ENCODE measurements around the gene NAALADL2.

GRCh38 chr3:175591375-175591774 is 732.2 kb downstream of the NAALADL2 start:
- TF ChIP-seq, protein P1, sequence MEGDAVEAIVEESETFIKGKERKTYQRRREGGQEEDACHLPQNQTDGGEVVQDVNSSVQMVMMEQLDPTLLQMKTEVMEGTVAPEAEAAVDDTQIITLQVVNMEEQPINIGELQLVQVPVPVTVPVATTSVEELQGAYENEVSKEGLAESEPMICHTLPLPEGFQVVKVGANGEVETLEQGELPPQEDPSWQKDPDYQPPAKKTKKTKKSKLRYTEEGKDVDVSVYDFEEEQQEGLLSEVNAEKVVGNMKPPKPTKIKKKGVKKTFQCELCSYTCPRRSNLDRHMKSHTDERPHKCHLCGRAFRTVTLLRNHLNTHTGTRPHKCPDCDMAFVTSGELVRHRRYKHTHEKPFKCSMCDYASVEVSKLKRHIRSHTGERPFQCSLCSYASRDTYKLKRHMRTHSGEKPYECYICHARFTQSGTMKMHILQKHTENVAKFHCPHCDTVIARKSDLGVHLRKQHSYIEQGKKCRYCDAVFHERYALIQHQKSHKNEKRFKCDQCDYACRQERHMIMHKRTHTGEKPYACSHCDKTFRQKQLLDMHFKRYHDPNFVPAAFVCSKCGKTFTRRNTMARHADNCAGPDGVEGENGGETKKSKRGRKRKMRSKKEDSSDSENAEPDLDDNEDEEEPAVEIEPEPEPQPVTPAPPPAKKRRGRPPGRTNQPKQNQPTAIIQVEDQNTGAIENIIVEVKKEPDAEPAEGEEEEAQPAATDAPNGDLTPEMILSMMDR (IDR thresholded peaks at IDR 0.05), result no peak
- TF ChIP-seq POLR2A (IDR thresholded peaks at IDR 0.05) (no peak), POLR2AphosphoS5 (IDR thresholded peaks at IDR 0.05; ENCODE audit: insufficient read depth in 1 of 2, low read depth in 1 of 2) (no peak)

Measured in vagina (tissue), 2 donors.